Activated CD8-positive, alpha-beta T cell treated with anti-CD3 and anti-CD28 coated beads for 36 hours (primary cell): Measurements from ENCODE around the gene STARD5. TPM values are rescaled to one million over a fixed set of nuclear protein-coding genes. Genes with fewer than 3 reads are reported as not detected.

ENCODE experiments used
- ATAC-seq: fragments of 200-7000 bp; cut with Tn5 transposase; one replicate; pipeline ENCODE4 v1.10.0; 2021; ENCODE audit warnings: mild to moderate bottlenecking, moderate library complexity
- CTCF ChIA-PET: fragments of 350-600 bp; sonication (Branson Sonifier 250); formaldehyde crosslinking; loops from one replicate; lab custom pipeline; 2021; ENCODE audit warnings: antibody characterized with exemption; lab: Charles Lee
- POLR2A ChIA-PET: fragments of 350-600 bp; sonication (Branson Sonifier 250); formaldehyde crosslinking; loops from one replicate; lab custom pipeline; 2021; ENCODE audit warnings: antibody characterized with exemption; lab: Charles Lee
- DNase-seq: peaks from one replicate; pipeline ENCODE4 v3.0.0-alpha.2; 2020
- H3K27ac Mint-ChIP-seq: one replicate; pipeline ENCODE4 v1.8.0; 2021; ENCODE audit warnings: mild to moderate bottlenecking, mixed read lengths
- H3K27me3 Mint-ChIP-seq: one replicate; pipeline ENCODE4 v1.8.0; 2021; ENCODE audit warnings: mixed read lengths
- H3K36me3 Mint-ChIP-seq: one replicate; pipeline ENCODE4 v1.8.0; 2021; ENCODE audit warnings: low read depth, mixed read lengths
- H3K4me1 Mint-ChIP-seq: one replicate; pipeline ENCODE4 v1.8.0; 2021; ENCODE audit warnings: low read depth, mixed read lengths
- H3K4me3 Mint-ChIP-seq: one replicate; pipeline ENCODE4 v1.8.0; 2021; ENCODE audit warnings: mild to moderate bottlenecking, moderate library complexity, mixed read lengths
- H3K9me3 Mint-ChIP-seq: one replicate; pipeline ENCODE4 v1.8.0; 2021; ENCODE audit warnings: mixed read lengths
- intact Hi-C: fragments of 100-400 bp; cut with micrococcal nuclease; formaldehyde crosslinking; loops from one replicate; pipeline ENCODE4 v1.10.0; 2022
- total RNA-seq, 2 experiments: library from RNA; stranded (reverse); gene quantifications; one replicate each; pipeline ENCODE4 v1.2.3, GENCODE V29; 2021
- TF ChIP-seq, protein P1 (sequence below): fragments of 200-600 bp; IDR thresholded peaks from one replicate; pipeline ENCODE4 v1.8.0; 2022; ENCODE audit warnings: antibody characterized with exemption, mild to moderate bottlenecking

The STARD5 gene
- total RNA-seq, 2 experiments from 2014 or later, result 6.7 to 6.9 TPM

DNA sequence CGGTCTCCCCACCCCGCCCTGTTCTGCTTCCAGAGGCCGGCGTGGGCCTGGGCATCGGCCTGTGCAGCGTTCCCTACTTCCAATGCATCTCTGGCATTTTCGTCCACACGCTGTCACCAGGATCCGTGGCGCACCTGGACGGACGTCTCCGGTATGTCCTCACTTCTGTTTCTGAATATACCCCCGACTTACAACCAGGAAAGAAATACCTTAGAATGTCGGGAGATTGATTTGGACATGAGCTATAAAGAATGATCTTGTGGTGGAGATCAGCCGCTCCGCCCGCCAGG, 41.4 kb downstream of the STARD5 start:
- peaks cover 68% of the 10 kb centered on the region for H3K4me1 Mint-ChIP-seq
- intact Hi-C loops, result no loop called here
- ATAC-seq, result no peak

DNA sequence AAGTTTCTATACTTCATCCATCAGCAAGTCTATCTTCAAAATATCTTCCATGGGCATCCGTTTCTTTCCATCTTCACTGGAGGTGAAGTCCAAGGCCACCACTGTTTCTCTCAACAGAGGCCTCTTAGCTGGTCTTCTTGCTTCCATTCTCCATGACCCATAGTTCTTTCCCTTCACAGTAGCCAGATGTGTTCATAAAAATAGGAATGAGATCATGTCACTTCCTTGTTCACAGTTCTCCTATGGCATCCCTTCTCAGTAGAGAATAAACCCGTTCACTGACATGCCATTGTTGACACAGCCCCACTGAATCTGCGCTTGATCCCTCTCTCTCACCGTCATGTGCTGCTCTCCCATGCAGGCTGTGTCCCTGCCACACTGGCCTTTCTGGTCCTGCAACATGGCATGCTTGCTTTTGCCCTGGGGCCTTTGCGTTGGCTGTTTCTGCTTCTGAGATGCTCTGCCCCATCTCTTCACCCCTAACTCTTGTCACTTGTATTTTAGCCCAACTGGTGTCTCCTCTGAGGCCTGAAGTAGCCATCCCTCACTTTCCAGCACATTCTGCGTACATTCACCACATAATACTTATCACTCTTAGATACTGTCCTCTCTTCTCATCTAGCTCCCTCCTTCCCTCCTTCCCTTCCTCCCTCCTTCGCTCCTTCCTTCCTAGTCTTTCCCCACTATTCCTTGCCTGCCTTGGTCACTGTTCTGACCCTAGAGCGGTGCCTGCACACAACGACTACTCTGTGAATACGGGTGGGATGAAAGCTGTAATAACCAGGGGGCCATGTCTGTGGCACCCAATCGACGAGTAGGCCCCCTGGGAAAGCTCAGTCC, 42.0 kb downstream of the STARD5 start:
- Mint-ChIP-seq H3K4me1 (peaks cover 64% of the 10 kb centered on the region), H3K27me3 (no peaks in the 10 kb centered on the region), H3K9me3 (peaks cover 15% of the 10 kb centered on the region), H3K4me3 (no peak overlapping the region), H3K36me3 (peaks cover 51% of the 10 kb centered on the region), H3K27ac (no peak overlapping the region)
- ChIA-PET POLR2A (interaction anchor here (1.2 to 7.2 kb wide), 3 partner anchors 10 to 15 kb away, joined by 3 to 42 read pairs (median 4); no protein-coding TSS in a partner anchor), CTCF (interaction anchor here (1.2 to 7.6 kb wide), 4 partner anchors 9 to 16 kb away, joined by 4 to 52 read pairs (median 9); no protein-coding TSS in a partner anchor)
- DNase-seq (no peak), ATAC-seq (no peak)
- TF ChIP-seq, protein P1, sequence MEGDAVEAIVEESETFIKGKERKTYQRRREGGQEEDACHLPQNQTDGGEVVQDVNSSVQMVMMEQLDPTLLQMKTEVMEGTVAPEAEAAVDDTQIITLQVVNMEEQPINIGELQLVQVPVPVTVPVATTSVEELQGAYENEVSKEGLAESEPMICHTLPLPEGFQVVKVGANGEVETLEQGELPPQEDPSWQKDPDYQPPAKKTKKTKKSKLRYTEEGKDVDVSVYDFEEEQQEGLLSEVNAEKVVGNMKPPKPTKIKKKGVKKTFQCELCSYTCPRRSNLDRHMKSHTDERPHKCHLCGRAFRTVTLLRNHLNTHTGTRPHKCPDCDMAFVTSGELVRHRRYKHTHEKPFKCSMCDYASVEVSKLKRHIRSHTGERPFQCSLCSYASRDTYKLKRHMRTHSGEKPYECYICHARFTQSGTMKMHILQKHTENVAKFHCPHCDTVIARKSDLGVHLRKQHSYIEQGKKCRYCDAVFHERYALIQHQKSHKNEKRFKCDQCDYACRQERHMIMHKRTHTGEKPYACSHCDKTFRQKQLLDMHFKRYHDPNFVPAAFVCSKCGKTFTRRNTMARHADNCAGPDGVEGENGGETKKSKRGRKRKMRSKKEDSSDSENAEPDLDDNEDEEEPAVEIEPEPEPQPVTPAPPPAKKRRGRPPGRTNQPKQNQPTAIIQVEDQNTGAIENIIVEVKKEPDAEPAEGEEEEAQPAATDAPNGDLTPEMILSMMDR, result no peak
- intact Hi-C loops, result no loop called here

More for the DNA sequence above, 41.4 kb downstream of the STARD5 start:
- TF ChIP-seq, protein P1, result no peak
- Mint-ChIP-seq H3K9me3 (peaks cover 14% of the 10 kb centered on the region), H3K36me3 (peaks cover 51% of the 10 kb centered on the region), H3K27me3 (no peaks in the 10 kb centered on the region), H3K4me3 (no peak overlapping the region), H3K27ac (no peak overlapping the region)
- ChIA-PET POLR2A (interaction anchor here (0.6 to 7.2 kb wide), 5 partner anchors 10 to 175 kb away, joined by 3 to 42 read pairs (median 4); no protein-coding TSS in a partner anchor), CTCF (interaction anchor here (1.4 to 7.6 kb wide), 2 partner anchors 9 to 16 kb away, joined by 6 to 52 read pairs; no protein-coding TSS in a partner anchor)
- no peak for DNase-seq

DNA sequence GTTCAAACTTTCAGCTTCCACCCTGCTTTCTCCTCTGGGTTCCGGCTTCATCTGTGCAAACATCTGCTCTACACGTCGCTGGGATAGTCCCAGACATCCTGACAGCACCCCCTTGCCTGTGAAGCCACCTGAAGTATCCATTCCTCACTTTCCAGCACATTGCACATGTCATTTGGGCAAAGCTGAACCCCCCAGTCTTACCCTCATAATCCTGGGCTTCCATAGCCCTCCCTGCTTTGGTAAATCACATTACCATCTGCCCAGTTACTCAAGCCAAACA, 42.5 kb downstream of the STARD5 start:
- no peak for ATAC-seq
- no peak overlapping the region for H3K27ac Mint-ChIP-seq
- H3K9me3 Mint-ChIP-seq, result peaks cover 19% of the 10 kb centered on the region
- TF ChIP-seq, protein P1, result no peak
- ChIA-PET POLR2A (interaction anchor here (7.2 kb wide), 1 partner anchor 11 kb away, joined by 42 read pairs; no protein-coding TSS in a partner anchor), CTCF (interaction anchor here (1.2 to 7.6 kb wide), 3 partner anchors 10 to 15 kb away, joined by 4 to 52 read pairs (median 12); no protein-coding TSS in a partner anchor)
- H3K27me3 Mint-ChIP-seq, result no peaks in the 10 kb centered on the region
- no peak for DNase-seq
- peaks cover 63% of the 10 kb centered on the region for H3K4me1 Mint-ChIP-seq
- H3K36me3 Mint-ChIP-seq, result peaks cover 54% of the 10 kb centered on the region
- intact Hi-C loops, result no loop called here
- no peak overlapping the region for H3K4me3 Mint-ChIP-seq

DNA sequence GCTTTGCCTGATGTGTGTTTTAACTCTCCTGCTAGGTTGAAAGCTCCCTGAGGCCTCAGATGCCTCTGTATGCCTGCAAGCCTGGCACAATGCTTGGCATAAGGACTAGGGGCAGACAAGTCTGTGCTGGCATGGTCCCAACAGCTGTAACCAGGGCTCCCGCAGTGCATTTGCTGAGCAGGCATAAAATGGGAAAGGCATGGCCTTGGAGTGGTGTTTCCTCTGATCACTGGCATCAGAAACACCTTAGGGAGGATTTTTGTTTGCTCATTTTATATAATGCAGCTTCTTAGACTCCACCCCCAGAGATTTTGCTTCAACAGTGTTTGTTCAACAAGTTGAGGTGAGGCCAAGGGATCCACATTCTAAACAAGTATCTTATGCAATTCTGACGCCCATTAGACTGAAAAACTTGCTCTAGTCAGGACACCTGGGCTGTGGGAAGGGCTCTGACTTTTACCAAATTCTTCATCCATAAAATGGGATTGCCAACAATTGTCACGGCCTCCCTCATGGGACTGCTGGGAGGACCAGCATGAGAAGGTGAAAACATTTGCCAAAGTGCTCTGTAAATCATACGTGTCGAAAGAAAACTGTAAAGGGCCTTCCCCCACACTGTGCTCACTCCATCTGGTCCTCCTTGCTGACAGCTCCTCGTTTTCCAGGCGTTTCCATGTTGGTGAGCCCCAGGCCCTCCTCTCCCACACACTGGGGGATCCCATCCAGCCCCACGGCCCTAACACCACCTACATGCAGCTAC, 43.1 kb downstream of the STARD5 start:
- CTCF ChIA-PET, result interaction anchor here (1.0 to 7.6 kb wide), 5 partner anchors 10 to 120 kb away, joined by 3 to 52 read pairs (median 11); no protein-coding TSS in a partner anchor
- TF ChIP-seq, protein P1, result no peak
- peaks cover 63% of the 10 kb centered on the region for H3K4me1 Mint-ChIP-seq
- POLR2A ChIA-PET, result interaction anchor here (0.5 to 7.2 kb wide), 4 partner anchors 11 to 102 kb away, joined by 4 to 42 read pairs (median 7); no protein-coding TSS in a partner anchor
- no peak for DNase-seq
- H3K4me3 Mint-ChIP-seq, result no peak overlapping the region
- no peak overlapping the region for H3K27ac Mint-ChIP-seq
- ATAC-seq, result no peak
- intact Hi-C loops, result no loop called here
- peaks cover 51% of the 10 kb centered on the region for H3K36me3 Mint-ChIP-seq
- H3K27me3 Mint-ChIP-seq, result no peaks in the 10 kb centered on the region
- H3K9me3 Mint-ChIP-seq, result peaks cover 21% of the 10 kb centered on the region
